Activated CD4-positive, alpha-beta T cell treated with anti-CD3 and anti-CD28 coated beads, Interleukin-2, Interleukin-6, amounts not matched to agents 100 ng/mL and 50 ng/mL, durations not matched to agents 16 hours and 8 hours (primary cell): ENCODE data around the gene RRAS2.
"Not testable (repeated sequence)": the region's sequence is repeated elsewhere in the genome, so short reads cannot be mapped to it uniquely, and the experiment has no call there.

Experiments
- DNase-seq: peaks from one replicate; pipeline ENCODE4 v3.0.0-alpha.2; 2020

The RRAS2 gene

DNA sequence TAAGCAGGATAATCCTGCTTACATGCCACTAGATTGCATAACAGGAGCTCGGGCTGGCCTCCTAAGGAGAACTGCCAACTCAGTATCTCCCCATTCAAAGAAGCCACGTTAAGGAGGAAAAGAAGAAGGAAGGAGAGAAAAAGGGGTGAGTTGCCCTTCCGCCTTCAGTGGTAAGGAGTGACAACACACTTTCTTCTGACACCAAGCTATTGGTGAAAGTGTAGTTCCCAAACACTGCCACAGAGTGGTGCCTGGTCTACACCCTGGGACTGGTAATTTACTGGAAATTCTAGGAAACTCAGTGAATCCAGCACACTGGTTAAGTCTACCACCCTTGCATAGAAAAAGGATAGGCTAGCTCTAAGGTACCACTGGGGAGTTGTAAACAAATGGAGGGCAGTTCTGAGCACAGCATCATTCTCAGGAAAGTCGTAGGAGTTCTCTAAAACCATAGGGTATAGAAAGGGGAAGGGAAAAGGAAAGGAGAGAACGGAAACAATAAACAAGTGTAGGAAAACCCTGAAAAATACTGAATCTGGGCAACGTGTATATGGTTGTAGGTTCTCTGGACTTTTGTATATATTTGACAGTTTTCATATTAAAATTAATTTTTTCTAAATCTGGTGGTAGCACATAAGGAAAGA is 58.2 kb downstream of the RRAS2 start:
- peak; percentile 63 for DNase-seq

GRCh38 chr11:14299921-14300320 is 59.1 kb downstream of the RRAS2 start:
- no peak for DNase-seq

- DNase-seq: no peak
Measured at GRCh38 chr11:14290422-14290821, 68.6 kb downstream of the RRAS2 start.

DNA sequence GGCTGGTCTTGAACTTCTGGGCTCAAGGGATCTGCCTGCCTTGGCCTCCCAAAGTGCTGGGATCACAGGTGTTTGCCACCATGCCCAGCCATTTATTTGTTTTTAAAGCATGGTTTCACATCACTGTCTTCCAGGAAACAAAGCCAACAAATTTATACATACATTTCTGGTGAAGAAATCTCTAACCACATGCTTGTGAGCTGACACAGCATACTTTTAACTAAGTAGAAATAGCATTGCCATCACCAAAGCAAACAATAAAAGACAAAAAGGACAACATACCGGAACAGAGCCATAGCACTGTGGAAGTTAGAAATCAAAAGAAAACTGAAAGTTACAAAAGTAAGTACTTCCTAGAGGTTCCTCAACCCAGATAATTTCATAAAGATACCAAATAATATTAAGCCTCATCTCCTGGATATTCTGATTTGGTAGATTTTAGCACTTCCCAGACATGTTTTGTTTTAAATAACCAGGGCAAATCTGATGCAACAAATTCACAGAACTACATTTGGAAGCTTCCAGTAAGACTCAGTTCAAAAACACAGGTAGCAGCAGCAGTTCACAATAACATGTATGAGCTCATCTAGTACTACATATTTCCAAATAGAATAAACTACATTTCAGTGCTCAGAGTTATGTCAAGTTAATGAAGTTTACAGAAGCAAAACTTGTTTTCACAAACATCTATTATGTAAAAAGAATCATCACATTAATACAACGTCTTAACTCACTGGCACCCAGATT is 70.6 kb downstream of the RRAS2 start:
- DNase-seq: peak; percentile 14

GRCh38 chr11:14278869-14279268 is 80.1 kb downstream of the RRAS2 start:
- not testable (repeated sequence) for DNase-seq

- no peak for DNase-seq
Measured at GRCh38 chr11:14275076-14275475, 83.9 kb downstream of the RRAS2 start.

GRCh38 chr11:14273895-14274294 is 85.1 kb downstream of the RRAS2 start:
- no peak for DNase-seq

- peak; percentile 57 for DNase-seq
Measured at GRCh38 chr11:14270690-14271542, 88.1 kb downstream of the RRAS2 start.

DNA sequence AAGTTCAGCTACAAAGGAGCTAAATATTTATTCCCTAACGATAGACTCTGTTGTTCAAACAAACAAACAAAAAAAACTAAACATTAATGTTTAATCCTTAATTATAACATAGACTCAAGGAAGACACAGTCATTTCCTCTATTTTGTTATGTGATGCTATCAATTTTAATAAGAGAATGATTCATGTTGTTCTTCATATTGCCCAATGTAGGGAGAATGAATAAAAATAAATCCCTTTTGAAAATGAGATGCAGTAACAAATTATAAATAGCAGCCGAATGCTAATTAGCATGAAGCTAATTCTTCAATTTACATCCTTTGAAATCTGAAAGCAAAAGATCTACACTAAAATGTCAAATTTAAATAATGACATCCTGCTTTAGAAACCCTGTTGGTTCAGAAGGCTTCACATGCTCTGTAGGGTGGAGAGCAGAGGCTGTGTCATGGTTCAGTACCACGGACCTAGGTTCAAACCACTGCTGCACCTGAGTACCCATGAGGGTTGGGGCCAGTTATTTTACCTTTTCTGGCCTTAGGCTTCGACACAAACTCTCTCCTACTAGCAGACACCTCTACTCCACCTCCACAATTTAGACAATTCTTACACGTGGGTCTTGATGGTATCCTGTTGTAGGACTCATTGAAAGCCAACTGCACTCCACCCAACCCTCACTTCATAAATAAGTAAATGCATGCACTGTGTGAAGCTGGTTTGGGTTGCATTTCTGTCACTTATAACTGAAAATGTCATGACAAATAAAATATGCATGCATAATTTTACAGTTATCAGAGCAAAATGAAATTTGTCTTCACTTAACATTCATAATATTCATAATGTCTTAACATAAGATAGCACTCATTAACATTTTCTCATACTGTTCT is 89.0 kb downstream of the RRAS2 start:
- no peak for DNase-seq

- no peak for DNase-seq
Measured at GRCh38 chr11:14267861-14268635, 90.9 kb downstream of the RRAS2 start.

DNA sequence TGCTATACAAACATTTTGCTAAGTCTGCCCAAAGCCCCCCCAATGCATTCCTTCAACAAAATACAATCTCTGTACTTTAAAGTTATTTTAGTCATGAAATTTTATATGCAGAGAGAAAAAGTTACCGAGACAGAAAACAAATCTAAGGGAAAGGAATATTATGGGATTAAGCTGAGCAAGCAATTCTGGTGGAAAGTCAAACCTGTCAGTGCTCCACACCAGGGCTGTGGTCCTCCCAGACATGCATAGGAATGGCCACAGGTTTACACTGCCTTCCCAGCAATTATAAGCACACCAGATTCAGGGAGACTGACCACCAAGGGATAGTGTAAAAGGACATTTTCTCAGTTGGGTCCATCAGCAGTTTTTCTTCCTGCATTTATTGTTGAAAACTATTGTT is 92.4 kb downstream of the RRAS2 start:
- DNase-seq: no peak

DNA sequence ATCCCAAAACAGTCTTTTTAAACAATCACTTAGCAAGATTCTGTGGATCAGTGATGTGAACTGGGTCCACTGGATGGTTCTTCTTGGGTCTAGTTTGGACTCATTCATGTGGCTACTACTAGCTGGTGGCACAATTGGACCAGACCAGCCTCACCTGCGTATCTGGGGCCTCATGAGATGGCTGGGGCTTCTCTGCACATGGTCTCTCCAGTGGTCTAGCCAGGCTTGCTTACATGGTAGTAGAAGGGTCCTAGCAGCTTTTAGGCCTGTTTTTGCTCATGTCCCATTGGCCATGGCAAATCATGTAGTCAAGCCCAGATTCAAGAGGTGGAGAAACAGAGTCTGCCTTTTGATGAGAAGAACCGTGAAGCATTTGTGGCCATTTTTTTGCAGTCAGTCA is 94.0 kb downstream of the RRAS2 start:
- DNase-seq: no peak

DNA sequence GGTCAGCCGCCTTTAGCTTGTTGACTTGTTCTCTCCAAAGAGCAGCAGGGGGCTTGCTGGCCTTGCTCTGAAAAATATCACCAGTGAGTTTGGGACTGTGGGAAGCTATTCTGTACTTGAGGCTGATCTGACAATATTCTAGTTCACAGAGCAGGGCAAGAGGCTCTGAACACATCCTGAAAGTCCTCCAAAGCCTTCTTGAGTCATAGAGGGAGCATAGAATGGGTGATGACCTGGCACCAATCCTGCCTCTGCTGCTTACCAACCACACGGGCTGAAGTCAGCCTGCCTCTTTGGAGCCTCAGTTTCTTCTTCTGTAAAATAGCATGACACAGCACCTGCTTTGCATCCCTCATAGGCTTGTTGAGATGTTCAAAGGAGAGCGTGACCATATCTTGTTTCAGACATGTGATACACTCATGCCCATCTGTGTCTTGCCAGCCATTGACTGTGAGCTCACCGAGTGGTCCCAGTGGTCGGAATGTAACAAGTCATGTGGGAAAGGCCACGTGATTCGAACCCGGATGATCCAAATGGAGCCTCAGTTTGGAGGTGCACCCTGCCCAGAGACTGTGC is 96.6 kb downstream of the RRAS2 start:
- no peak for DNase-seq

DNA sequence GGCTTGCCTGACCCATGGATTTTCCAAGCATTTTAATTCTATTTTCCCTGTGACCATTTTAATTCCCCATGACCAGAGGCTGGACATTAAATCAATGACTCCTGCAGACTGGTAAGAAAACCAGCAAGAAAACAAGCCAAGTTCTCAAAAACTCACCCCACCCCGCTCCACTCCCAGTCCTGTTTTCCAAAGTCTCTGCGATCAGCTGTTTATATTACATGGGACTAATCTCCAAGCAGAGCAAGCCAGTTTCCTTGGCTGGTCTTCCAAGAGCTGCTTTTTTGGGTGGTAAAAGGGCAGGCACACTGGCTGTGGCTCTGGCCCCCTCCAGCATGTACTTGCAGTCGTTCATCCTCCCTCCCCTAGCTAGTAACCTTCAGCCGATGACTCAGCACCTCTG is 97.9 kb downstream of the RRAS2 start:
- DNase-seq: no peak

- DNase-seq: no peak
Measured at GRCh38 chr11:14259878-14260277, 99.1 kb downstream of the RRAS2 start.

DNA sequence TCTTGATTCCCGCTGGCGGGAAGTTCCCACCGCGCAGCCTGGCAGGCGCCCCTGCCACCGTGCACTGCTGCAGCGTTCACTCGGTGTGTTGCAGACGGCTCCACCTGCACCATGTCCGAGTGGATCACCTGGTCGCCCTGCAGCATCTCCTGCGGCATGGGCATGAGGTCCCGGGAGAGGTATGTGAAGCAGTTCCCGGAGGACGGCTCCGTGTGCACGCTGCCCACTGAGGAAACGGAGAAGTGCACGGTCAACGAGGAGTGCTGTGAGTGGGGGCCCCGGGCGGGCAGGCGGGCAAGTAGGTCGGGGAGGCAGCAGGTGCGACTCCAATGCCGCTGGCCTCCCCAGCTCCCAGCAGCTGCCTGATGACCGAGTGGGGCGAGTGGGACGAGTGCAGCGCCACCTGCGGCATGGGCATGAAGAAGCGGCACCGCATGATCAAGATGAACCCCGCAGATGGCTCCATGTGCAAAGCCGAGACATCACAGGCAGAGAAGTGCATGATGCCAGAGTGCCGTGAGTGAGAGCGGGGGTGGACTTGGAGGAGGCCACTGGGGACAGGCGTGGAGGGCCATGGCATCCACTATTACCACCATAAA is 99.7 kb downstream of the RRAS2 start:
- no peak for DNase-seq

- DNase-seq: no peak
Measured at GRCh38 chr11:14258221-14258935, 100.6 kb downstream of the RRAS2 start.

DNA sequence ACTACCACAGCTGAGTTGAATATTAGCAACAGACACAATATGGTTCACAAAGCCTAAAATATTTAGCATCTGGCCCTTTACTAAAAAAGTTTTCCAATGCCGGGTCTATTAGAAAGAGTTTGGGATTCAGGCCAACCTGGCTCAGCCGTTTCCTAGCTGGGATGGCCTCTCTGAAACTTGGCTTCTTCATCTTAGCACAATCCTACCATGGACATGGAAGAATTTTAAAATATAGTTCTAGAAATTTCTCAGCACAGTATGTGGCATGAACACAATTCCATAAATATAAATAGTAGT is 103.8 kb downstream of the RRAS2 start:
- DNase-seq: no peak

DNA sequence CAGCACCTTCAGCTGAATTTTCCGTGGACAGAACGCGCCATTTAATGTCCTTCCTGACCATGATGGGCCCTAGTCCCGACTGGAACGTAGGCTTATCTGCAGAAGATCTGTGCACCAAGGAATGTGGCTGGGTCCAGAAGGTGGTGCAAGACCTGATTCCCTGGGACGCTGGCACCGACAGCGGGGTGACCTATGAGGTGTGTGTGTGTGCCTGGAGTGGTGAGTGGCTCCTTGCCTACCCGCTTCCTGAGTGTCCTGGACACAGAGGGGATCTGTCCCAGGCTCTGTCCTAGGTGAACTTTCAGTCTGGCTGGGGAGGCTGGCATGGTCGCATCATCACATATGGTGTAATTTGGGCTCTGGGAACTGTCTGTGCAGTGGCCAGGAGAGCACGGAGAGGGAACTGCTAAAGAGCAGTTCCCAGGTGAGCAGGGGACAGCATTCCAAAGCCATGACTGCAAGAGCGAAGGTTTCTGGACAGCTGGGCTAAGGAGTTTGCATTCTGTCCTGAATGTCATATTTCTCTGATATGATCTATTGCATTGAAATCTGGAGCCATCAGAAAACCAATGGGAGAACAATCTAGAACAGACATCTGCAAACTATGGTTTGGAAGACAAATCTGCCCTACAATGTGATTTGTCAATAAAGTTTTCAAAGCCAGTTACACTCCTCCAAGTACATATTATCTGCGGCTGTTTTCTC is 104.3 kb downstream of the RRAS2 start:
- no peak for DNase-seq

DNA sequence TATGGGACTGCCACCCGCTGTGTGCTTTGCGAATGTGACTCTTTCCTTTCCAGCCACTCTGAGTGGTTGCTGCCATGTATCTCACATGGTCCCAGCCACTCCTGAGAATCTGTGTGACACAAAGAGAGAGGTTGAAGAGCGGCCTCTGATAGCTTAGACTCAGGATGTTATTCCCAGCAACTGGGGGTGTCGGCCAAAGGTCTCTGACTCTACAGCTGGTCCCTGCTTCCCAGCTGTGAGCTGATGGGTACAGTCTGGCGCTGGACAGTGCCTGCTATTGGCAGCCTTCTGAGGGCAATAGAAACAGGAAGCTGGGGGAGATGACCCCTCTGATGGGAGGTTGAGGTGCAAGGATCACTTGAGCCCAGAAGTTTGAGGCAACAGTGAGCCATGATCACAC is 105.1 kb downstream of the RRAS2 start:
- DNase-seq: no peak
